Body of pancreas (tissue), 4 donors: ENCODE data around the gene MGLL. TPM values are rescaled to one million over a fixed set of nuclear protein-coding genes. Genes with fewer than 3 reads are reported as not detected.

ENCODE experiments used
- ATAC-seq: fragments of 150-250 bp; one replicate; pipeline ENCODE4 v1.9.1; 2016
- DNase-seq, 4 donors: peaks; one replicate each; pipeline ENCODE4 v3.0.0-alpha.2; 2019
- H3K27ac ChIP-seq, 4 donors: fragments of 200-600 bp; sonication (generic); 1 replicate in 3 of 4; 2 replicates in 1 of 4; pipeline versions ENCODE4 v1.5.1 to v1.6.1; 2016 to 2019; ENCODE audit warnings: mild to moderate bottlenecking in 1 of 4, mixed read lengths in 1 of 4, moderate library complexity in 1 of 4
- H3K27me3 ChIP-seq, 2 donors: fragments of 200-600 bp; sonication (generic); one replicate each; pipeline ENCODE4 v1.6.0; 2016; ENCODE audit warnings: mild to moderate bottlenecking in 1 of 2
- H3K36me3 ChIP-seq, 2 donors: fragments of 200-600 bp; sonication (generic); replicated peaks in 1 of 2; 2 replicates each; pipeline ENCODE4 v1.5.1; 2016; ENCODE audit warnings: low read depth in 2 of 2; ENCODE audit not compliant: insufficient read depth in 1 of 2
- H3K4me1 ChIP-seq: fragments of 200-600 bp; sonication (generic); one replicate; pipeline ENCODE4 v1.6.0; 2016
- H3K4me3 ChIP-seq, 2 donors: fragments of 200-600 bp; sonication (generic); 1 replicate in 1 of 2; 2 replicates in 1 of 2; pipeline ENCODE4 v1.5.1; 2016 to 2019
- H3K9me3 ChIP-seq, 3 donors: fragments of 200-600 bp; sonication (generic); 1 replicate in 2 of 3; 2 replicates in 1 of 3; pipeline ENCODE4 v1.5.1; 2016
- CTCF ChIP-seq, 7 experiments: fragments of 450-650 bp in 4 of 7; fragments of 200-600 bp in 3 of 7; sonication (generic) in 3 of 7; IDR thresholded peaks; one replicate each; pipeline ENCODE4 v1.5.1; 2016 to 2019; ENCODE audit warnings: antibody characterized with exemption in 7 of 7
- POLR2A ChIP-seq, 3 donors: fragments of 450-650 bp; IDR thresholded peaks; one replicate each; pipeline ENCODE4 v1.6.1; 2016; ENCODE audit warnings: antibody characterized with exemption in 3 of 3, mild to moderate bottlenecking in 2 of 3
- WGBS, 2 donors: methylation state at CpG; one replicate each; pipeline ENCODE4 v1.1.5; 2017; 5-methylcytosine and 5-hydroxymethylcytosine counted together
- intact Hi-C: fragments of 100-400 bp; cut with DNase I; formaldehyde crosslinking; loops from one replicate; pipeline ENCODE4 v1.15.1; 2023
- total RNA-seq, 2 donors: library from RNA; depleted of rRNA; stranded (reverse); fragments of >200 nt; gene quantifications; one replicate each; pipeline ENCODE4 v1.1.0, GENCODE V29; 2016

Gene MGLL
- total RNA-seq, 2 donors from 2014 or later = 14.8 to 20.2 TPM

GRCh38 chr3:127796045-127796830 lies 26.1 kb downstream of the MGLL start:
- TF ChIP-seq POLR2A (IDR thresholded peaks at IDR 0.05) (no peak), CTCF (IDR thresholded peaks at IDR 0.05) (no peak)
- H3K4me3 ChIP-seq = no peak overlapping the region
- intact Hi-C loops = no loop called here
- ATAC-seq (no peak), DNase-seq (no peak)
- H3K9me3 ChIP-seq = no peaks in the 10 kb centered on the region
- no peaks in the 10 kb centered on the region for H3K27me3 ChIP-seq
- no peaks in the 10 kb centered on the region for H3K4me1 ChIP-seq
- no peaks in the 10 kb centered on the region for H3K36me3 ChIP-seq
- H3K27ac ChIP-seq = no peak overlapping the region
- WGBS, 2 donors = 77 to 82% methylated on average over 7 of the region's 7 CpGs

GRCh38 chr3:127794972-127795371 lies 27.3 kb downstream of the MGLL start:
- Histone ChIP-seq H3K36me3 (no peaks in the 10 kb centered on the region), H3K27ac (no peak overlapping the region), H3K9me3 (no peaks in the 10 kb centered on the region), H3K4me1 (no peaks in the 10 kb centered on the region), H3K4me3 (no peak overlapping the region), H3K27me3 (no peaks in the 10 kb centered on the region)
- WGBS, 2 donors = 87 to 90% methylated on average over 2 of the region's 2 CpGs
- DNase-seq = no peak
- intact Hi-C loops = no loop called here
- TF ChIP-seq POLR2A (IDR thresholded peaks at IDR 0.05) (no peak), CTCF (IDR thresholded peaks at IDR 0.05) (no peak)
- no peak for ATAC-seq

GRCh38 chr3:127794402-127794801 lies 27.9 kb downstream of the MGLL start:
- no peaks in the 10 kb centered on the region for H3K4me1 ChIP-seq
- intact Hi-C loops = no loop called here
- TF ChIP-seq POLR2A (IDR thresholded peaks at IDR 0.05) (no peak), CTCF (IDR thresholded peaks at IDR 0.05) (no peak)
- no peak for DNase-seq
- H3K9me3 ChIP-seq = no peaks in the 10 kb centered on the region
- WGBS, 2 donors = 68% methylated on average over 2 of the region's 2 CpGs
- no peaks in the 10 kb centered on the region for H3K36me3 ChIP-seq
- no peak for ATAC-seq
- H3K27ac ChIP-seq = no peak overlapping the region
- H3K27me3 ChIP-seq = no peaks in the 10 kb centered on the region
- H3K4me3 ChIP-seq = no peak overlapping the region

- TF ChIP-seq CTCF (IDR thresholded peaks at IDR 0.05) (no peak), POLR2A (IDR thresholded peaks at IDR 0.05) (no peak)
- intact Hi-C loops = no loop called here
- no peaks in the 10 kb centered on the region for H3K27me3 ChIP-seq
- no peaks in the 10 kb centered on the region for H3K9me3 ChIP-seq
- H3K4me1 ChIP-seq = peaks cover 10% of the 10 kb centered on the region
- H3K4me3 ChIP-seq = no peak overlapping the region
- 75 to 76% methylated on average over 15 to 18 of the region's 18 CpGs for WGBS, 2 donors
- no peak for ATAC-seq
- DNase-seq = peak in 2 of 4 donors; percentile 29 to 45
- H3K36me3 ChIP-seq = no peaks in the 10 kb centered on the region
- H3K27ac ChIP-seq = no peak overlapping the region
These were observed 29.6 kb downstream of the MGLL start for GRCh38 chr3:127792541-127793292.
